ENCODE measurements around the gene ACKR4.
A peak's percentile ranks its signal among the peaks of the same experiment; 100 is the strongest.

Gene ACKR4

DNA sequence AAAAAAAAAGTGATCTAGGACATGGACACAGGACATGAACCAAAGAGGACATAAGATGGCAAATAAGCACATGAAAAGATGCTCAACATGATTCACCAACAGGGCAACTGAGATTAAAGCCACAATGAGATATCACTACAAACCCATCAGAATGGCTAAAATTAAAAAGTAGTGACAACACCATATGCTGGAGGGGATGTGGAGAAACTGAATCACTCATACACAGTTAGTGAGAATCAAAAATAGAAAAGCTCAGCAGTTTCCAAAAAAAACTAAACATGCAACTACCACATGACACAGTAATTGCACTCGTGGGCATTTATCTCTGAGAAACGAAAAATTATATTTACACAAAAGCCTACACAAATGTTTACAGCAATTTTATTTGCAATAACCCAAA is 27.9 kb upstream of the ACKR4 start:
- TF ChIP-seq, protein P1, sequence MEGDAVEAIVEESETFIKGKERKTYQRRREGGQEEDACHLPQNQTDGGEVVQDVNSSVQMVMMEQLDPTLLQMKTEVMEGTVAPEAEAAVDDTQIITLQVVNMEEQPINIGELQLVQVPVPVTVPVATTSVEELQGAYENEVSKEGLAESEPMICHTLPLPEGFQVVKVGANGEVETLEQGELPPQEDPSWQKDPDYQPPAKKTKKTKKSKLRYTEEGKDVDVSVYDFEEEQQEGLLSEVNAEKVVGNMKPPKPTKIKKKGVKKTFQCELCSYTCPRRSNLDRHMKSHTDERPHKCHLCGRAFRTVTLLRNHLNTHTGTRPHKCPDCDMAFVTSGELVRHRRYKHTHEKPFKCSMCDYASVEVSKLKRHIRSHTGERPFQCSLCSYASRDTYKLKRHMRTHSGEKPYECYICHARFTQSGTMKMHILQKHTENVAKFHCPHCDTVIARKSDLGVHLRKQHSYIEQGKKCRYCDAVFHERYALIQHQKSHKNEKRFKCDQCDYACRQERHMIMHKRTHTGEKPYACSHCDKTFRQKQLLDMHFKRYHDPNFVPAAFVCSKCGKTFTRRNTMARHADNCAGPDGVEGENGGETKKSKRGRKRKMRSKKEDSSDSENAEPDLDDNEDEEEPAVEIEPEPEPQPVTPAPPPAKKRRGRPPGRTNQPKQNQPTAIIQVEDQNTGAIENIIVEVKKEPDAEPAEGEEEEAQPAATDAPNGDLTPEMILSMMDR (conservative IDR thresholded peaks at IDR 0.05; ENCODE audit: control insufficient read depth, insufficient read depth, low read depth, low read length) = no peak
- DNase-seq (ENCODE audit: low read depth) = peak; percentile 42
- H3K4me3 ChIP-seq (ENCODE audit: control insufficient read depth, low read depth, low read length) = no peak overlapping the region

DNA sequence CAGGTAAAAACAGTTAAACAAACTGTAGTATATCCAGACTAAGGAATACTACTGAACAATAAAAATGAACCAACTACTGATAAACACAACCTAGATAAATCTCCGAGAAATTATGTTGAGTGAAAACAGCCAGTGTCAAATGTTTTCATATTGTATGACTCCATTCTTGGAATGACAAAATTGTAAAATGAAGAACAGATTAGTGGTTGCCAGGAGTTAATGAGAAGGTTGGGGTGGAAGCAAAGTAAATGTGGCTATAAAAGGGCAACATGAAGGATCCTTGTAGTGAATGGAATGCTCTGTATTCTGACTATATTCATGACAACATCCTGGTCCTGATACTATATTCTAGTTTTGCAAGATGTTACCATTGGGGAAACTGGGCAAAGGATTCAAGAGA is 27.5 kb upstream of the ACKR4 start:
- H3K4me3 ChIP-seq (ENCODE audit: control insufficient read depth, low read depth, low read length) = no peak overlapping the region
- TF ChIP-seq, protein P1 (conservative IDR thresholded peaks at IDR 0.05; ENCODE audit: control insufficient read depth, insufficient read depth, low read depth, low read length) = no peak
- DNase-seq (ENCODE audit: low read depth) = no peak

DNA sequence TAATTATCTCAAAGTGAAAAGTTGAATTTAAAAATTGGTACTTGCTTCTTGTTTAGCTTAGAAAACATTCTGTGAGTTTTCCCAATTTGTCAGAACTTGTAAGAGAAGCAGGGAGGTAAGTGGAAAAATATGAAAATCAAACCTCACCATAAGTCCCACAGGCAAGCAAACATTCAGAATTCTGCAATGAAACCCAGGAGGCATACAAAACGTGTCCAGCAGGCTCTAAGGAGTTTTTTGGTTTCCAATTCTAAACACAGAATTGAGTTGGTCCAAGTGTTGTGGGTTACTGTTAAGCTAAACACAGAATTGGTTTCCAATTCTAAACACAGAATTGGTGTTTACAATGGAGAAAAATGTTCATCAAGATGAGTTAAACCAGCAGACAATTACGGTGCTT is 27.1 kb upstream of the ACKR4 start:
- TF ChIP-seq, protein P1 (conservative IDR thresholded peaks at IDR 0.05; ENCODE audit: control insufficient read depth, insufficient read depth, low read depth, low read length) = no peak
- no peak overlapping the region for H3K4me3 ChIP-seq (ENCODE audit: control insufficient read depth, low read depth, low read length)
- no peak for DNase-seq (ENCODE audit: low read depth)

DNA sequence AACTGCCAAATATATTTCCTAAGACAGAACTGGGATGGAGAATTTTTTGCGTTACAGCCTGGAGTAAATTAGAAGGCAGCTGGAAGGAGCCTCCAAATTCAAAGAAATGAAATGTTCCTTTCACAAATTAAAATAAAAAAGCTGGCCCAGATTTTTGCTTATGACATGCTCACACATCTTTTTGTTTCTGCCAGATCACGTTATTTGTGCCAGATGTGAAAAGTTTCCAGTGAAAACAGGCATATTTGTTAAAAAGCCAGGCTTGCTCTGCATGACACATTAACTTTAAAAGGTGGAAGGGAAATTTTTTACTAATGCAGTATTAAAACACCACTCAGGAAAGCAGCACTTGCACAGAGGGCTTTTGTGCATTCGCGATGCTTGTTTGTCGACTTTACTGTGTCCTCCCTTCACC is 23.3 kb upstream of the ACKR4 start:
- H3K4me3 ChIP-seq (ENCODE audit: control insufficient read depth, low read depth, low read length) = no peak overlapping the region
- DNase-seq (ENCODE audit: low read depth) = peak; percentile 55
- TF ChIP-seq, protein P1 (conservative IDR thresholded peaks at IDR 0.05; ENCODE audit: control insufficient read depth, insufficient read depth, low read depth, low read length) = no peak

DNA sequence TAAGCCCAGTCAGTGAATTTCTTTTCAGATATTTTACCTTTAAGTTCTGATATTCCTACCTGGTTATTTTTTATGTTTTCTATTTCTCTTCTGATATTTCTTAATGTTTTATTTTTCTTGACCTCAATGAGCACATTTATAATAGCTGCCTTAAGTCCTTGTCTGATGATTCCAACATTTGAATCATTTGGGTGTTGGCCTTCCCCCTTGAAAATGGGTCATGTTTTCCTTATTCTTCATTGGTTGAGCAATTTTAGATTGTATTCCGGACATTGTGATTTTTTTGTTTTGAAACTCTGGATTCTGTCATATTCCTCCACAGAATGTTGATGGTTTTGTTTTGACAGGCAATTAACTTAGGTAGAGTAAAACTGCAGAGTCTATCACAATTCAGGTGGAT is 9.7 kb upstream of the ACKR4 start:
- H3K4me3 ChIP-seq (ENCODE audit: control insufficient read depth, low read depth, low read length) = no peak overlapping the region
- TF ChIP-seq, protein P1 (conservative IDR thresholded peaks at IDR 0.05; ENCODE audit: control insufficient read depth, insufficient read depth, low read depth, low read length) = no peak
- no peak for DNase-seq (ENCODE audit: low read depth)

DNA sequence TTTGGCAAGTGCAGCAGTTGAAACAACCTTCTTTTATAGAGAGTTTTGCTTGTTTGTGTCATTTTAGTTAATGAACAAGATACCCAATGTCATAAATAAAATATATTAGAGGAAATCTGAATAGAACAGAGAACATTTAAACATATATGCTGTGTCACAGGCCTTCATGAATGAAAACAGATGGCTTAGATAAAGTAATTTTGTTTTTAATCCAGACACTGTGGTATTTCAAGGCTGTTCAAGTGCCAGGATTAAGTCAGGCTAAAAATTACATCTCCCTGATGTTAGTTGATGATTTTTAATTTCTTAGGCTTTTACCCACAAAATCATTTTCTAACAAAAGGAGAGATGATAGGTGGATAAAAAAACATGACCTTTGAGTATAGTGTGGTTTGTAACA is 4.9 kb upstream of the ACKR4 start:
- peak; percentile 30 for DNase-seq (ENCODE audit: low read depth)
- H3K4me3 ChIP-seq (ENCODE audit: control insufficient read depth, low read depth, low read length) = no peak overlapping the region
- TF ChIP-seq, protein P1 (conservative IDR thresholded peaks at IDR 0.05; ENCODE audit: control insufficient read depth, insufficient read depth, low read depth, low read length) = no peak

All from fibroblast of mammary gland (primary cell).